ENCODE measurements around the gene C1QTNF8.
"Not testable (repeated sequence)": the region's sequence is repeated elsewhere in the genome, so short reads cannot be mapped to it uniquely, and the experiment has no call there.

DNA sequence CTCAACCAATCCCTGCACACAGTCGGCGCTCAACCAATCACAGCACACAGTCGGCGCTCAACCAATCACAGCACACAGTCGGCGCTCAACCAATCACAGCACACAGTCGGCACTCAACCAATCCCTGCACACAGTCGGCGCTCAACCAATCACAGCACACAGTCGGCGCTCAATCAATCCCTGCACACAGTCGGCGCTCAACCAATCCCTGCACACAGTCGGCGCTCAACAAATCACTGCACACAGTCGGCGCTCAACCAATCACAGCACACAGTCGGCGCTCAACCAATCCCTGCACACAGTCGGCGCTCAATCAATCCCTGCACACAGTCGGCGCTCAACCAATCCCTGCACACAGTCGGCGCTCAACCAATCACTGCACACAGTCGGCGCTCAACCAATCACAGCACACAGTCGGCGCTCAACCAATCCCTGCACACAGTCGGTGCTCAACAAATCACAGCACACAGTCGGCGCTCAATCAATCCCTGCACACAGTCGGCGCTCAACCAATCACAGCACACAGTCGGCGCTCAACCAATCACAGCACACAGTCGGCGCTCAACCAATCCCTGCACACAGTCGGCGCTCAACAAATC is 3.3 kb downstream of the C1QTNF8 start:
- TF ChIP-seq, protein P1, sequence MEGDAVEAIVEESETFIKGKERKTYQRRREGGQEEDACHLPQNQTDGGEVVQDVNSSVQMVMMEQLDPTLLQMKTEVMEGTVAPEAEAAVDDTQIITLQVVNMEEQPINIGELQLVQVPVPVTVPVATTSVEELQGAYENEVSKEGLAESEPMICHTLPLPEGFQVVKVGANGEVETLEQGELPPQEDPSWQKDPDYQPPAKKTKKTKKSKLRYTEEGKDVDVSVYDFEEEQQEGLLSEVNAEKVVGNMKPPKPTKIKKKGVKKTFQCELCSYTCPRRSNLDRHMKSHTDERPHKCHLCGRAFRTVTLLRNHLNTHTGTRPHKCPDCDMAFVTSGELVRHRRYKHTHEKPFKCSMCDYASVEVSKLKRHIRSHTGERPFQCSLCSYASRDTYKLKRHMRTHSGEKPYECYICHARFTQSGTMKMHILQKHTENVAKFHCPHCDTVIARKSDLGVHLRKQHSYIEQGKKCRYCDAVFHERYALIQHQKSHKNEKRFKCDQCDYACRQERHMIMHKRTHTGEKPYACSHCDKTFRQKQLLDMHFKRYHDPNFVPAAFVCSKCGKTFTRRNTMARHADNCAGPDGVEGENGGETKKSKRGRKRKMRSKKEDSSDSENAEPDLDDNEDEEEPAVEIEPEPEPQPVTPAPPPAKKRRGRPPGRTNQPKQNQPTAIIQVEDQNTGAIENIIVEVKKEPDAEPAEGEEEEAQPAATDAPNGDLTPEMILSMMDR (optimal IDR thresholded peaks at IDR 0.05 in 1 of 3, IDR thresholded peaks at IDR 0.05 in 1 of 3, conservative IDR thresholded peaks at IDR 0.05 in 1 of 3; ENCODE audit: extremely low read depth in 1 of 3, insufficient read depth in 2 of 3, low read length in 3 of 3): not testable (repeated sequence)
- not testable (repeated sequence) for TF ChIP-seq EZH2 (IDR thresholded peaks at IDR 0.05; ENCODE audit: low read length)
